K562 (cell line): ENCODE data around the gene WNK1. TPM values are rescaled to one million over a fixed set of nuclear protein-coding genes. Genes with fewer than 3 reads are reported as not detected.

Experiments
- BRF1 ChIP-seq: IDR thresholded peaks from 3 replicates; pipeline ENCODE4 v1.6.1; 2011; ENCODE audit warnings: borderline replicate concordance, mild to moderate bottlenecking; ENCODE audit not compliant: insufficient read length; ENCODE audit errors: extremely low read depth
- CC2D1A ChIP-seq: fragments of 450-650 bp; IDR thresholded peaks from 2 replicates; pipeline ENCODE4 v1.6.1; 2017; ENCODE audit warnings: mild to moderate bottlenecking
- CHCHD3 ChIP-seq: fragments of 250-450 bp; sonication (Bioruptor Pico); IDR thresholded peaks from 2 replicates; pipeline ENCODE4 v2.1.2; 2022; ENCODE audit warnings: mild to moderate bottlenecking
- CREB1 ChIP-seq, 2 experiments: sonication (generic) in 1 of 2; formaldehyde crosslinking in 1 of 2; IDR thresholded peaks; 2 replicates each; pipeline versions ENCODE4 v1.6.1 to v1.8.0; 2012 to 2022; ENCODE audit warnings: inconsistent platforms in 1 of 2, mild to moderate bottlenecking in 1 of 2, missing genetic modification reagents in 1 of 2, moderate library complexity in 1 of 2
- E2F1 ChIP-seq: sonication (generic); formaldehyde crosslinking; IDR thresholded peaks from 2 replicates; pipeline ENCODE4 v1.8.1; 2023; ENCODE audit warnings: mild to moderate bottlenecking, missing genetic modification reagents, moderate library complexity
- ESRRA ChIP-seq: fragments of 450-650 bp; IDR thresholded peaks from 2 replicates; pipeline ENCODE4 v1.6.1; 2014; ENCODE audit warnings: low read depth, mild to moderate bottlenecking, moderate library complexity, borderline replicate concordance
- GATAD2A ChIP-seq: fragments of 450-650 bp; IDR thresholded peaks from 2 replicates; pipeline ENCODE4 v1.6.1; 2017
- GATAD2B ChIP-seq: fragments of 450-650 bp; IDR thresholded peaks from 2 replicates; pipeline ENCODE4 v1.6.1; 2017; ENCODE audit warnings: mild to moderate bottlenecking, borderline replicate concordance
- MAZ ChIP-seq, 2 experiments: fragments of 450-650 bp in 1 of 2; sonication (generic) in 1 of 2; formaldehyde crosslinking; IDR thresholded peaks in 1 of 2; conservative IDR thresholded peaks in 1 of 2; 2 replicates each; pipeline versions ENCODE4 v1.4.0 to v1.5.0; 2020; ENCODE audit warnings: mild to moderate bottlenecking in 1 of 2, missing genetic modification reagents in 1 of 2
- MECOM ChIP-seq: fragments of 250-450 bp; sonication (Bioruptor Pico); IDR thresholded peaks from 2 replicates; pipeline ENCODE4 v1.8.0; 2022; ENCODE audit warnings: inconsistent platforms
- PCBP1 ChIP-seq: fragments of 200-400 bp; formaldehyde crosslinking; IDR thresholded peaks from 2 replicates; pipeline ENCODE4 v1.6.1; 2018; ENCODE audit warnings: mild to moderate bottlenecking, low read depth, low read length; ENCODE audit not compliant: poor library complexity, severe bottlenecking
- PTRF ChIP-seq: fragments of 450-650 bp; IDR thresholded peaks from 2 replicates; pipeline ENCODE4 v1.6.1; 2016; ENCODE audit warnings: mild to moderate bottlenecking, missing genetic modification characterization, missing compliant biosample characterization
- PYGO2 ChIP-seq: fragments of 450-650 bp; IDR thresholded peaks from 2 replicates; pipeline ENCODE4 v1.6.1; 2016; ENCODE audit warnings: mild to moderate bottlenecking, missing genetic modification characterization, moderate library complexity, missing compliant biosample characterization
- SFPQ ChIP-seq: fragments of 200-400 bp; formaldehyde crosslinking; IDR thresholded peaks from 2 replicates; pipeline ENCODE4 v1.6.1; 2017; ENCODE audit warnings: mild to moderate bottlenecking, low read depth, low read length, moderate library complexity
- SMARCE1 ChIP-seq: fragments of 450-650 bp; IDR thresholded peaks from 2 replicates; pipeline ENCODE4 v1.7.1; 2016; ENCODE audit warnings: mild to moderate bottlenecking
- TCF3 ChIP-seq: sonication (generic); formaldehyde crosslinking; IDR thresholded peaks from 2 replicates; pipeline ENCODE4 v1.4.0; 2020; ENCODE audit warnings: mild to moderate bottlenecking, missing genetic modification reagents
- ZBTB7A ChIP-seq: IDR thresholded peaks from 2 replicates; pipeline ENCODE4 v1.6.1; 2011; ENCODE audit warnings: low read depth, mild to moderate bottlenecking, low read length, moderate library complexity, borderline replicate concordance; ENCODE audit not compliant: control insufficient read depth
- ZC3H4 ChIP-seq: sonication (generic); formaldehyde crosslinking; IDR thresholded peaks from 2 replicates; pipeline ENCODE4 v1.9.0; 2021; ENCODE audit warnings: missing genetic modification reagents, borderline replicate concordance
- ZNF280A ChIP-seq: fragments of 450-650 bp; IDR thresholded peaks from 2 replicates; pipeline ENCODE4 v1.6.1; 2018; ENCODE audit warnings: mild to moderate bottlenecking, low read depth; ENCODE audit not compliant: partially characterized antibody
- ZNF398 ChIP-seq: fragments of 250-450 bp; sonication (Bioruptor Pico); IDR thresholded peaks from 2 replicates; pipeline ENCODE4 v1.8.0; 2021; ENCODE audit warnings: moderate library complexity, mild to moderate bottlenecking, inconsistent platforms
- ZNF408 ChIP-seq: fragments of 250-450 bp; sonication (Bioruptor Pico); IDR thresholded peaks from 2 replicates; pipeline ENCODE4 v1.4.0; 2020; ENCODE audit warnings: low read depth, mild to moderate bottlenecking, moderate library complexity
- polyA plus RNA-seq, 8 experiments: library from polyadenylated mRNA; depleted of rRNA in 4 of 8; stranded (reverse) in 5 of 8; unstranded in 3 of 8; fragments of >200 nt; fragmentation: Nextera tagmentation in 2 of 8; fragmentation: Illumina TruSeq in 1 of 8; extraction: Ambion mirVana in 2 of 8; extraction: Trizol in 1 of 8; gene quantifications; 2 replicates each; pipeline versions ENCODE4 v1.2.1 to v1.2.3, GENCODE V29; 2011 to 2014; ENCODE audit warnings: inconsistent platforms in 1 of 8, missing spikeins in 1 of 8
- total RNA-seq, 7 experiments: library from RNA; depleted of rRNA in 6 of 7; stranded (reverse); fragments of >200 nt in 6 of 7; fragmentation: Illumina TruSeq in 2 of 7; extraction: Trizol in 2 of 7; gene quantifications; 2 replicates each; pipeline versions ENCODE4 v1.2.1 to v1.2.3, GENCODE V29; 2011 to 2021; ENCODE audit warnings: low replicate concordance in 1 of 7

WNK1 gene
- total and polyA plus RNA-seq, 9 of the 15 experiments (the other 6 are each of a cell fraction or from before 2014, with no cell fraction given): 4.3 to 73.9 (median 31.0) TPM

- TF ChIP-seq SFPQ (no peak), SMARCE1 (peak; percentile 5; the same call in 1 of the 2 replicates), ZBTB7A (no peak), MAZ (CRISPR knock-in tag; conservative IDR thresholded peaks at IDR 0.05 in 1 of 2, IDR thresholded peaks at IDR 0.05 in 1 of 2) (peak in 1 of 2 experiments; percentile 35; a peak in 3 of 4 replicates), TCF3 (CRISPR knock-in tag) (no peak; the same call in 1 of the 2 replicates), PYGO2 (tag) (no peak), ZNF408 (CRISPR knock-in tag) (no peak), GATAD2B (peak; percentile 42; the same call in 1 of the 2 replicates), PCBP1 (no peak), ZNF280A (no peak), MECOM (CRISPR knock-in tag) (no peak), ESRRA (no peak; the same call in 1 of the 2 replicates), GATAD2A (no peak), CREB1 (IDR thresholded peaks at IDR 0.05) (peak; percentile 41), CREB1 (CRISPR knock-in tag; IDR thresholded peaks at IDR 0.05) (no peak; the same call in 1 of the 2 replicates), ZNF398 (CRISPR knock-in tag) (no peak), E2F1 (CRISPR knock-in tag) (peak; percentile 71; the same call in 1 of the 2 replicates), CHCHD3 (CRISPR knock-in tag) (no peak), PTRF (tag) (no peak), BRF1 (no peak), ZC3H4 (CRISPR knock-in tag) (no peak), CC2D1A (peak; percentile 70)
These were observed 197.2 kb downstream of the WNK1 start, which contains the start of gene RAD52 (continued) for GRCh38 chr12:949453-950191.
